Cardiac muscle cell (in vitro differentiated cells and primary cell): ENCODE results near the gene NAA40. TPM values are rescaled to one million over a fixed set of nuclear protein-coding genes. Genes with fewer than 3 reads are reported as not detected.

Experiments
- DNase-seq, 2 donors: peaks; one replicate each; pipeline versions ENCODE4 v3.0.0 to v3.0.0-alpha.2; 2010 to 2017; ENCODE audit warnings: low read depth in 1 of 2, low spot score in 1 of 2
- H3K27ac ChIP-seq: fragments of 200-600 bp; sonication (generic); 2 replicates; pipeline ENCODE4 v1.5.1; 2016
- H3K27me3 ChIP-seq: fragments of 200-600 bp; sonication (generic); 2 replicates; pipeline ENCODE4 v1.6.0; 2016; ENCODE audit warnings: control low read depth
- H3K36me3 ChIP-seq: fragments of 200-600 bp; sonication (generic); 2 replicates; pipeline ENCODE4 v1.5.1; 2016; ENCODE audit warnings: control low read depth
- H3K4me1 ChIP-seq: fragments of 200-600 bp; sonication (generic); 2 replicates; pipeline ENCODE4 v1.8.1; 2017; ENCODE audit warnings: low read depth, mild to moderate bottlenecking, mixed run types
- H3K4me3 ChIP-seq: fragments of 200-600 bp; sonication (generic); 2 replicates; pipeline ENCODE4 v1.5.1; 2016; ENCODE audit warnings: mild to moderate bottlenecking
- H3K9me3 ChIP-seq: fragments of 200-600 bp; sonication (generic); 2 replicates; pipeline ENCODE4 v1.5.1; 2017; ENCODE audit warnings: low read depth, mild to moderate bottlenecking, control low read depth
- polyA plus RNA-seq: library from polyadenylated mRNA; unstranded; fragments of >200 nt; fragmentation: Nextera tagmentation; extraction: Ambion mirVana; gene quantifications from 2 replicates; pipeline ENCODE4 v1.2.1, GENCODE V29; 2016
- total RNA-seq: library from RNA; depleted of rRNA; stranded (reverse); fragments of >200 nt; gene quantifications from 2 replicates; pipeline ENCODE4 v1.2.3, GENCODE V29; 2016
- TF ChIP-seq, protein P1 (sequence below): IDR thresholded peaks from 2 replicates; pipeline ENCODE4 v1.5.1; 2012; ENCODE audit warnings: low read depth, mild to moderate bottlenecking, low read length

The NAA40 gene
- total and polyA plus RNA-seq, 2 experiments from 2014 or later = 59.1 to 82.7 TPM

DNA sequence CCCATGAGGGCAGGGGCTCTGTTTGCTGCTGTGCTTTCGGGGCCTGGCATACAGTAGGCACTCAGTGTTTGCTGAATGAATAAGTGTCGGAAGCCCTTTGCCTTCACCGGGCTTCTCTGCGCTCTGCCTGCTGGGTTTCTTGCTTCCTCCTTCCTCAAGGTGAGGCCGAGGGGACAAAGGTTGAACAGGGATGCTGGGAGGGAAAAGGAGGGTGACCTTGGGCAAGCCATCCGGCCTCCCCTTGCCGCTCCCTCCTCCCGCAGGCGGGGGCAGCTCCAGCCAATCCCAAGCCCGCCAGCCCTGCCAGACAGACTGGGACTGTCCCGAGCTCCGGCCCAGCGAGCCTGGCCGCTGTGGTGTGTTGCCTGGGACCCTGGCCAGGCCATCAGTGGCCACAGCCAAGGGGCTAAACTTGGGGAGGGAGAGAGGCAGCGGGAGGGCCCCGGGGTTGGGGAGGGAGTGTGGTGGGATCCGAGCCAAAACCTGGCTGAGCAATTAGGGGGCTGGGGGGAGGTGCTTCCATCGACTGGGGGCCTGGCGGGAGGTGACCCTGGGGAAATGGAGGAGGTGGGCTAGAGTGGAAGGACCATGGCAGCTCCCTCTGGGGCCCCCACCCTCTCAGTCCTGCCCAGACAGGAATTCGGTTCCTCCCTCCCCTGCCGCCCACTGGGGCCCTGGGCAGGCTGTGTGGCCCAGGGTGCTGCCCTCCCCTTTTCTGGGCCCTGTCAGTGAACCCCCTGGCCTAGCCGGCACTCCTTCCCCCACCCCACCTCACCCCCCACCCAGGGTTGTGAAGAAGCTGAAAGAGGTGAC is 18.5 kb upstream of the NAA40 start:
- no peak overlapping the region for H3K4me3 ChIP-seq
- no peaks in the 10 kb centered on the region for H3K9me3 ChIP-seq
- DNase-seq = peak; percentile 59 to 80
- TF ChIP-seq, protein P1, sequence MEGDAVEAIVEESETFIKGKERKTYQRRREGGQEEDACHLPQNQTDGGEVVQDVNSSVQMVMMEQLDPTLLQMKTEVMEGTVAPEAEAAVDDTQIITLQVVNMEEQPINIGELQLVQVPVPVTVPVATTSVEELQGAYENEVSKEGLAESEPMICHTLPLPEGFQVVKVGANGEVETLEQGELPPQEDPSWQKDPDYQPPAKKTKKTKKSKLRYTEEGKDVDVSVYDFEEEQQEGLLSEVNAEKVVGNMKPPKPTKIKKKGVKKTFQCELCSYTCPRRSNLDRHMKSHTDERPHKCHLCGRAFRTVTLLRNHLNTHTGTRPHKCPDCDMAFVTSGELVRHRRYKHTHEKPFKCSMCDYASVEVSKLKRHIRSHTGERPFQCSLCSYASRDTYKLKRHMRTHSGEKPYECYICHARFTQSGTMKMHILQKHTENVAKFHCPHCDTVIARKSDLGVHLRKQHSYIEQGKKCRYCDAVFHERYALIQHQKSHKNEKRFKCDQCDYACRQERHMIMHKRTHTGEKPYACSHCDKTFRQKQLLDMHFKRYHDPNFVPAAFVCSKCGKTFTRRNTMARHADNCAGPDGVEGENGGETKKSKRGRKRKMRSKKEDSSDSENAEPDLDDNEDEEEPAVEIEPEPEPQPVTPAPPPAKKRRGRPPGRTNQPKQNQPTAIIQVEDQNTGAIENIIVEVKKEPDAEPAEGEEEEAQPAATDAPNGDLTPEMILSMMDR = no peak
- peaks cover 35% of the 10 kb centered on the region for H3K4me1 ChIP-seq
- peak overlapping the region; percentile 93 for H3K27ac ChIP-seq
- no peaks in the 10 kb centered on the region for H3K27me3 ChIP-seq
- no peaks in the 10 kb centered on the region for H3K36me3 ChIP-seq

DNA sequence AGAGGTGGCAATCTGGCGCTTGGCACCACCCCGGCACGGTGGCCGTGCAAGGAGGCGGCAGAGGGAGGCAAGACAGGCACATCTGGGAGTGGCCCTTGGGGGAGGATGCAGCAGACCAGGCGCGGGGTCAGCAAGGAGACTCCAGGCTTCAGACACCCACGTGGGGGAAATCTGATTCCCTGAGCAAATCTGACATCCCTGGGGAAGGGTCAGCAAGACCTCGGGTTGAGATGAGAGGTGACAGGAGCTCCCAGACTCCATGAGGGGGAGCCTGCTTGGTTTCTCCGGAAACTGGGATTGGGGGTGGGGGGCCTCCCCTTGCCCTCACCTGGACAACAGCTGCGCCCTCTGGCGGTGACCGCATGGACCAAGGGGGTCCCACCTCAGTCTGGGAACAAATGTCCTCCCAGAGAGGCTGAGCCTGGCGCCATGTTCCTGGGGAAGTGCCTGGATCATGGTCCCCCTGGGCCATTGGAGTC is 17.8 kb upstream of the NAA40 start:
- no peaks in the 10 kb centered on the region for H3K27me3 ChIP-seq
- H3K36me3 ChIP-seq = no peaks in the 10 kb centered on the region
- peaks cover 34% of the 10 kb centered on the region for H3K4me1 ChIP-seq
- TF ChIP-seq, protein P1 = peak; percentile 62
- DNase-seq = peak in 1 of 2 donors; percentile 70
- H3K4me3 ChIP-seq = no peak overlapping the region
- peak overlapping the region; percentile 93 for H3K27ac ChIP-seq
- H3K9me3 ChIP-seq = no peaks in the 10 kb centered on the region

DNA sequence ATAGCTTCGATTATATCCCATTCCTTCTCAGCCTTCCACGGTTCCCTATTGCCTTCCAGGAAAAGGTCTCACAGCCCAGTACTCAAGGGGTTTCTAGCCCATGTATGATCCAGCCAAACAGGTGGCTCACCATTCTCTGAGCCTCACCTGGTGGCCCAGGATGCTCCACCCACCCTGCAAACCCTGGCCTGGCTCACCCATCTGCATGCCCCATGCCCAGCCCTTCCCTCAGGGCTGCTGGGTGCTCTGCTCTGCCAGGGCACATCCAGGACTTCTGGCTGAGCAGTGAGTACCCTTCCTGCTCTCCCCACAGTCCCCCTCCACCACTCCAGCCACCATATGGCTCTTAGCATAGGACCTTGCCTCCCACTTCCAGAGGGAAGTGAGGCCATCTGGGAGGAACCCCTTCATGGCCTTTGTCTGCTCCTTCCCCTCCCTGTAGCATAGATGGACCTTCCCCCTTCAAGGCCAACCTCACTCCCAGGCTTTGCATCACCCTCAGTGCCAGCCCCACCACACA is 16.1 kb upstream of the NAA40 start:
- Histone ChIP-seq H3K4me3 (no peak overlapping the region), H3K4me1 (peaks cover 32% of the 10 kb centered on the region), H3K27me3 (no peaks in the 10 kb centered on the region), H3K36me3 (no peaks in the 10 kb centered on the region), H3K9me3 (no peaks in the 10 kb centered on the region), H3K27ac (no peak overlapping the region)
- no peak for DNase-seq
- TF ChIP-seq, protein P1 = no peak

DNA sequence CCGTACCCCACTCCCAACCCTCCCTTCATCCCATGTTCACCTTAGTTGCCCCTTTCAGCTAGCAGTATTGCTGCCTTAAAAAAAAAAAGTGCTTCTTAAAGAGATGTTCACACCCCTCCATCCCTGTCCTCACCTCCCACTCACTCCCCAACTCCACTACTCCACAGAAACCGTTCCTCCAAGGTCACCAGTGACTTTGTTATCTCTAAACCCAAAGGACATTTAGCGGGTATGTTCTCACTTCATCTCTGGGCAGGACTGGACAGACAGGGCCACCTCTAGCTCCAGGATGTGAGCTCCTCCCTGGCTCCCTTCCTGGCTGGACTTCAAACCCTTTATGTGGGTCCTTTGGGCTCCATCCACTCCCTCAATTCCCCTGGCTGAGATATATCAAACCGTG is 15.5 kb upstream of the NAA40 start:
- no peak overlapping the region for H3K27ac ChIP-seq
- H3K4me3 ChIP-seq = no peak overlapping the region
- no peak for DNase-seq
- no peaks in the 10 kb centered on the region for H3K36me3 ChIP-seq
- H3K4me1 ChIP-seq = peaks cover 28% of the 10 kb centered on the region
- H3K9me3 ChIP-seq = no peaks in the 10 kb centered on the region
- TF ChIP-seq, protein P1 = no peak
- no peaks in the 10 kb centered on the region for H3K27me3 ChIP-seq

DNA sequence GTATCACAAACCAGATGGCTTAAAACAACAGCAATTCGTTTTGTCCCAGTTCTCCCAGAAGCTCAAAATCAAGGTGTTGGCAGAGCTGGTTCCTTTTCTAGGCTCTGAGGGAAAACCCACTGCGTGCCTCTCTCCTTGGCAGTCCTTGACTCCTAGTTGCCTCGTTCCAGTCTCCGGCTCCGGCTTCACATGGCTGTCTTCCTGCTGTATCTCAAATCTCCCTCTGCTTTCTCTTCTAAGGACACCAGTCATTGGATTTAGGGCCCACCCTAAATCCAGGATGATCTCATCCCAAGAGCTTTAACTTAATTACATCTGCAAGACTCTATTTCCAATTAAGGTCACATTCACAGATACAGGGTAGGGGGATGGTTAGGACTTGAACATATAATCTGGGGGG is 9.2 kb upstream of the NAA40 start:
- Histone ChIP-seq H3K27me3 (no peaks in the 10 kb centered on the region), H3K36me3 (no peaks in the 10 kb centered on the region), H3K9me3 (no peaks in the 10 kb centered on the region), H3K27ac (no peak overlapping the region), H3K4me1 (no peaks in the 10 kb centered on the region), H3K4me3 (no peak overlapping the region)
- TF ChIP-seq, protein P1 = no peak
- DNase-seq = no peak
